BLaER1 (cell line): ENCODE results near the gene RASAL2.

ENCODE experiments used
- H3K27ac ChIP-seq: shearing (Covaris generic); formaldehyde crosslinking; 2 replicates; pipeline ENCODE4 v1.8.1; 2022
- H3K27me3 ChIP-seq: shearing (Covaris generic); formaldehyde crosslinking; 2 replicates; pipeline ENCODE4 v1.8.1; 2022
- H3K36me3 ChIP-seq: shearing (Covaris generic); formaldehyde crosslinking; 2 replicates; pipeline ENCODE4 v1.8.1; 2022
- H3K4me1 ChIP-seq: shearing (Covaris generic); formaldehyde crosslinking; 2 replicates; pipeline ENCODE4 v1.8.1; 2022
- H3K4me2 ChIP-seq: shearing (Covaris generic); formaldehyde crosslinking; 2 replicates; pipeline ENCODE4 v1.8.1; 2022
- H3K4me3 ChIP-seq: shearing (Covaris generic); formaldehyde crosslinking; 2 replicates; pipeline ENCODE4 v1.8.1; 2022
- H3K9ac ChIP-seq: shearing (Covaris generic); formaldehyde crosslinking; 2 replicates; pipeline ENCODE4 v1.8.1; 2022
- H3K9me3 ChIP-seq: shearing (Covaris generic); formaldehyde crosslinking; 2 replicates; pipeline ENCODE4 v1.8.1; 2022
- H4K20me1 ChIP-seq: shearing (Covaris generic); formaldehyde crosslinking; 2 replicates; pipeline ENCODE4 v1.8.1; 2022
- Cebpa-rat ChIP-seq: shearing (Covaris generic); IDR thresholded peaks from 2 replicates; pipeline ENCODE4 v1.8.1; 2022

Gene RASAL2

DNA sequence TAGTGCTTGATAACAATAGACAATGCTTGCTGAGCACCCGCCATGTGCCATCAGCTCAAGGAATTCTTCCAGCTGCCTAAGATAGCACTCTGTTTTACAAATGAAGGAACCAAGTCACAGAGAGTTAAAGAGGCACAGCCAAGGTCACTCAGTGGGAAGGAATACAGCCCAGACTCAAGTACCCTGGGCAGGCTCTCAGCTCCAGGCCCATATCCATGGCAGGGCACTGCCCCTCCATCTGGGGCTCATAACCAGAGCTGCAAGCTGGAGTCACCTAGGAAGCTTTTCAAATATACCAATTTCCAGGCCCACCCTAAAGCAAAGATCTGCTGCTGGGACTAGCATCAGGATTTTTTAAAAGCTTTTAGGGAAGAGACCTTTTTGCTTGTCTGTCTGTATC is 401.3 kb downstream of the RASAL2 start:
- no peak overlapping the region for H3K4me3 ChIP-seq
- H3K4me2 ChIP-seq, result peak overlapping the region; percentile 57
- no peaks in the 10 kb centered on the region for H3K36me3 ChIP-seq
- no peak overlapping the region for H3K9ac ChIP-seq
- H3K4me1 ChIP-seq, result peaks cover 39% of the 10 kb centered on the region
- no peaks in the 10 kb centered on the region for H3K27me3 ChIP-seq
- peak overlapping the region; percentile 65 for H3K27ac ChIP-seq
- no peaks in the 10 kb centered on the region for H4K20me1 ChIP-seq
- TF ChIP-seq Cebpa-rat, result no peak
- no peaks in the 10 kb centered on the region for H3K9me3 ChIP-seq

DNA sequence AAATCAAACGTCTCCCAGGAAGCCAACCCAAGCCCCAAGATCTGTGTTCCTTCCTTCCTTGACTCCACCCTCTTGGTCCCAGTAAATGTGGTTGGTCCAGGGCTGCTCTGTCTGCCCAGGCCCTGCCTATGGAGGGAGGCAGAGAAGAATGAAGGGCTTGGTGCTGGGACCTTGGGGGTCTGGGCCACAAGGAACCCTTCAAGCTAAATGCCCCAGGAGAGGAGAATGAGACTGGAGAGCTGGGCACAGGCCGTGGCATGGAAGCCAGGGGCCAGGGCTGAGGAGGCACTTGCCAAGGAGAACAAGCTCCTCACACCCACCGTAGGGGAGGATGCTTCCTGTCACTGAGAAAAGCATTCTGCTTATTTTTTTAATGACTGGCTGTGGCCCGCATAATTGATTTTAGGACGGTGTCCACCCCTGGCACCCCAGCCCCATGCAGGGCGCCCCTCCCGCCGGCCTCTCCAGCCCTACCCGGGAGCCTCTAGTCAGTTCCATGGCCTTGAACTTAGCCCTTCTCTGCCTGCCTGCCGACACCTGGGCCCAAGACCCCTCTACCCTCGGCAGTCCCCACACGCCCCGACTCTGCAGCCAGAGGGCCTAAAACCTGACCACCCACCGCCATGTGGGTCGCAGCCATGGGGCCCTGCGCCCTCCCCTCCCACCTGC is 402.0 kb downstream of the RASAL2 start:
- Histone ChIP-seq H3K27ac (peak overlapping the region; percentile 65), H4K20me1 (no peaks in the 10 kb centered on the region), H3K27me3 (no peaks in the 10 kb centered on the region), H3K4me1 (peaks cover 39% of the 10 kb centered on the region), H3K4me3 (no peak overlapping the region), H3K9ac (no peak overlapping the region), H3K36me3 (no peaks in the 10 kb centered on the region), H3K9me3 (no peaks in the 10 kb centered on the region), H3K4me2 (peak overlapping the region; percentile 57)
- no peak for TF ChIP-seq Cebpa-rat

DNA sequence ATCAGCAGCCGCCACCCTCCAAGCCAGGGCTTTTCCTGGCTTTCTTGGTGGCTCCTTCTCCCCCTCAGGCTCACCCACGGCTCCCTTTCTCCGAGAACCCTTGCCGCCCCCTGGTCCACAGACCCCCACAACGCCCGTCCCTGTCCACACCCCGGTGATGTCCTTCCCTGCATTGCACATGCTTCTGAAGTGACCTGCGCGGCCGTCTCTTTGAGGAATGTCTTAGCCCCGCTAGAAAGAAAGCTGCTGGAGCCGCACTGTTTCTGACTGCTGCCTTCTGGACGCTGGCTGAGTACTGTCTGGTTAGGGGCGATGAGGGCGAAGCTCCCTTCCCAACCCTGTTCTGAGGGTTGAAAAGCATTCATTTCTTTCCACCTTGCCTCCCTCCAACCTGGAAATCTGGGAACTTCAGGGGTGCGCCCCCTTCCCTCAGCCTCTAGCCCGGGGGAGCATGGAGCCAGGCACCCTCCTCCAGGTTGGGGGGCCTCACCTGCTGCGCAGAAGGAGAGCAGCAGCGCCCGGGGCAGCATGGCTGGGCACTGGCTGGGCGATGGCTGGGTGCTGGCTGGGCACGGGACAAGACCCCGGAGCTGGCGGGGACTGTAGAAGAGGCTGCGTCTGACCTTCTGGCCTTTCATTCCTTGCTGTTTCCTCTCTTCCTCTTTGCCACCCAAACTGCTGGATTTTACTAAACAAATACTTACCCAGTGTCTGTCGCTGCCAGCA is 402.7 kb downstream of the RASAL2 start, which contains the start of gene CLEC20A:
TSS of gene CLEC20A (minus strand) at position 555 of the 726 bp plus-strand sequence. CDS start at position 530, 25 bp downstream.
- Histone ChIP-seq H3K4me2 (peak within 1 kb of the TSS; percentile 57), H4K20me1 (no peaks in the 10 kb centered on the region), H3K27ac (peak within 1 kb of the TSS; percentile 65), H3K36me3 (no peaks in the 10 kb centered on the region), H3K4me1 (peaks cover 39% of the 10 kb centered on the region), H3K27me3 (no peaks in the 10 kb centered on the region), H3K9me3 (no peaks in the 10 kb centered on the region), H3K9ac (no peak within 1 kb of the TSS; the same call in 1 of the 2 replicates), H3K4me3 (no peak within 1 kb of the TSS)
- TF ChIP-seq Cebpa-rat, result no peak

DNA sequence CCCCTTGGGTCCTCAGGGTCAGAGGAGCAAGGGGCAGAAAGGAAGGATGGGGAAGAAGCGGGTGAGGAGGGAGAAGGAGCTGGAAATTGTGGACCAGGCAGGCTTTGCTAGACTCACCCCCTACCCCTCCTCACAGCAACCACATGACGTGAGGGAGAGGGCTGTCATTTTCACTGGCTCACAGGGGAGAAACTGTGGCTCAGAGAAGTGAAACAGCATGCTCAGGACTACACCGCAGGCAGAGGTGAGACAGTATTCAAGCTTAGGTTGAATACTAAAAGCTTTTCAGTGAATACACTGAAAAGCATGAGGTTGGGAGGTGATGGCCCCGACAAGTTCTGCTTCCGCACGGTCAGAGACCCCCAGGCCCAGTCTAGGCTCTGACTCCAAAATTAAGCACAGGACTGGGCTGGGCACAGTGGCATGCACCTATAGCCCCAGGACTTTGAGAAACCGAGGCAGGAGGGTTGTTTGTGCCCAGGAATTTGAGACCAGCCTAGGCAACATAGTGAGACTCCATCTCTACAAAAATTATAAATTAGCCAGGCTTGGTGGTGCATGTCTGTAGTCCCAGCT is 404.1 kb downstream of the RASAL2 start:
- Histone ChIP-seq H4K20me1 (no peaks in the 10 kb centered on the region), H3K27ac (0 out of 2 replicates have a peak overlapping the region, but pooled peaks have one; percentile 19), H3K4me2 (peak overlapping the region; percentile 8; the same call in 1 of the 2 replicates), H3K9ac (no peak overlapping the region; the same call in 1 of the 2 replicates), H3K4me1 (peaks cover 39% of the 10 kb centered on the region), H3K27me3 (no peaks in the 10 kb centered on the region), H3K9me3 (no peaks in the 10 kb centered on the region), H3K4me3 (no peak overlapping the region), H3K36me3 (no peaks in the 10 kb centered on the region)
- no peak for TF ChIP-seq Cebpa-rat

DNA sequence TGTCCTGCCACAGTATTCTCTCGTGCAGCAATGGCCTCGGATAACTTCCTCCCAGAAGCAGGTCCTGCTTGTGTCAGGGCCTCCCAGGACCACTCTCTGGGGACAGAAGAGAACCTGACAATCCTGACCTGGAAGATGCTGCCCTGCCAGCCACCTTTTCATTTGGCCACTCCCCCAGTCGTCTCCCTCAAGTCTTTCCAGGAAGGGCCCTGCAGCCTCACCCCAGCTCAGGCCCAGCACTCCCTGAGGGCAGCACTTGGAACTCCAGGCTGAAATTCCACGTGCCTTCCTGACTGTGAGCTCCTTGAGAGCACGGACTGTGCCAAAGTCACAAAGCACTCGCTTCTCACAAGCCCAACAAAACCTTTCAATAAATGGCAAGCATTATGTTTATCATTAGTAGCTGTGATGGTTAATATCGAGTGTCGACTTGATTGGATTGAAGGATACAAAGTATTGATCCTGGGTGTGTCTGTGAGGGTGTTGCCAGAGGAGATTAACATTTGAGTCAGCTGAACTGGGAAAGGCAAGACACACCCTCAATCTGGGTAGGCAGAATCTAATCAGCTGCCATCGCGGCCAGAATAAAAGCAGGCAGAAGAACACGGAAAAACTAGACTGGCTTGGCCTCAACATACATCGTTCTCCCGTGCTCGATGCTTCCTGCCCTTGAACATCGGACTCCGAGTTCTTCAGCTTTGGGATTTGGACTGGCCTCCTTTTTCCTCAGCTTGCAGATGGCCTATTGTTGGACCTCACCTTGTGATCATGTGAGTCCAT is 405.2 kb downstream of the RASAL2 start:
- peak overlapping the region; percentile 6 for H3K4me2 ChIP-seq
- H3K9ac ChIP-seq, result no peak overlapping the region
- no peaks in the 10 kb centered on the region for H3K27me3 ChIP-seq
- H3K9me3 ChIP-seq, result no peaks in the 10 kb centered on the region
- no peak overlapping the region for H3K4me3 ChIP-seq
- no peak for TF ChIP-seq Cebpa-rat
- peak overlapping the region; percentile 1; the same call in 1 of the 2 replicates for H3K27ac ChIP-seq
- no peaks in the 10 kb centered on the region for H4K20me1 ChIP-seq
- peaks cover 39% of the 10 kb centered on the region for H3K4me1 ChIP-seq
- no peaks in the 10 kb centered on the region for H3K36me3 ChIP-seq

DNA sequence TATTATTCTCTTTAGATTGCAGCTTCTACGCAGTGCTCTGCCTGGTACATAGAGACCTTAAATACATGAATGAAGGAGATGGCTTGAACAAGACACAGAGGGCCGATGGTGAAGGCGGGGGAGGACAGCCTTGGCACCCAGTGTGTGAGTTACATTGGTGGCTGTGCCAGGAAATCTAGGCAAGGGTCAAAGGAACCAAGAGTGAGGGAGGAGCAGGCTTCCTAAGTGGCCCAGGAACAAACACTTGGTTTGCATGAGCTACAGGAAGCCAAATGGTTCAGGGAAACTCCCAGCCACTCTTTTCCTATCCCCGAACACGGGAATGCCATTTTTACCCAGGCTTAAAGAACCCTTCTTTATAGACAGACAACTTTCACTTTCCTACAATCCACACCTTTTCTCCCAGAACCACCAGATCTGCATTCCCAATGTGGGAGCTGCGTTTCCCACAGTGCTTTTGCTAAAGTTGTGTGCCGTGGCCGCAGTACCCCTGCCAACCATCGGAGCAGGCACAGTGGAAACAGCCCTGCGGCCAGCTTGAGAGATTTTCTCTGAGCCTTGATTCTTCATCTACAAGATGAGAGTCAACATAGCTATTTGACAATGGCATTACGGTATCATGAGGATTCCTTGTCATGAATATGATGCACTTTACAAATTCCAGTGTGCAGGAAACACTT is 406.3 kb downstream of the RASAL2 start:
- Histone ChIP-seq H3K27ac (no peak overlapping the region), H3K4me1 (peaks cover 27% of the 10 kb centered on the region), H4K20me1 (no peaks in the 10 kb centered on the region), H3K27me3 (no peaks in the 10 kb centered on the region), H3K9me3 (no peaks in the 10 kb centered on the region), H3K4me3 (no peak overlapping the region), H3K36me3 (no peaks in the 10 kb centered on the region), H3K9ac (no peak overlapping the region), H3K4me2 (no peak overlapping the region)
- TF ChIP-seq Cebpa-rat, result no peak

DNA sequence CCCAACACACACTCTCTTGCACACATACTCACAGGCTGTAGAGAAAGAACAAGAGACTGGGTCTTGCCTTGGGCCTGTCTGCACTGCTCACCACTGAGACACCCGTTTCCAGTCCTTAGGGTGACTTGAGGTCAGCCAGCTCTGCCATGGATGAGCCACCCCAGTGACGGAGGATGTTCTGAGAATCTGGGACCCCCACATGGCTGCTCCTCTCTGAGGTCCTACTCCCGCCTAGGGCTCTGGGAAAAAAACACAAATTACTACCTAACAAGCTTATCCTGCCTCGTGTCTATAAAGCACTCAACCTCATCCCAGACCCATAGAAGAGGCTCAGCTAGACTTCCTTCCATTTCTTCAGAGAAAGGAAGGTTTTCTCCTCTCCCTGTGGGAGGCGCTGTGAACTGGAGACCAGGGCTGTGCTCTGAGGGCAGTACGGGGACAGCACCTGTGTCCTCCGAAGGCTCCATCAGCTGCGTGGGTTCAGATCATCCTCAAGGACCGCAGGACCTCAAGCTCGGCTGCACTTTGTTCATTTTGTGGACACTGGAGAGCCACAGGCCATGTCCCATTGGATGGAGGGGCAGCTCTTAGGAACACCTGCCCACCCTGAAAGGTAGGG is 407.1 kb downstream of the RASAL2 start:
- no peak for TF ChIP-seq Cebpa-rat
- no peaks in the 10 kb centered on the region for H3K27me3 ChIP-seq
- no peak overlapping the region for H3K4me3 ChIP-seq
- H3K27ac ChIP-seq, result no peak overlapping the region
- no peaks in the 10 kb centered on the region for H3K9me3 ChIP-seq
- H4K20me1 ChIP-seq, result no peaks in the 10 kb centered on the region
- H3K36me3 ChIP-seq, result no peaks in the 10 kb centered on the region
- no peak overlapping the region for H3K4me2 ChIP-seq
- no peak overlapping the region for H3K9ac ChIP-seq
- peaks cover 23% of the 10 kb centered on the region for H3K4me1 ChIP-seq

DNA sequence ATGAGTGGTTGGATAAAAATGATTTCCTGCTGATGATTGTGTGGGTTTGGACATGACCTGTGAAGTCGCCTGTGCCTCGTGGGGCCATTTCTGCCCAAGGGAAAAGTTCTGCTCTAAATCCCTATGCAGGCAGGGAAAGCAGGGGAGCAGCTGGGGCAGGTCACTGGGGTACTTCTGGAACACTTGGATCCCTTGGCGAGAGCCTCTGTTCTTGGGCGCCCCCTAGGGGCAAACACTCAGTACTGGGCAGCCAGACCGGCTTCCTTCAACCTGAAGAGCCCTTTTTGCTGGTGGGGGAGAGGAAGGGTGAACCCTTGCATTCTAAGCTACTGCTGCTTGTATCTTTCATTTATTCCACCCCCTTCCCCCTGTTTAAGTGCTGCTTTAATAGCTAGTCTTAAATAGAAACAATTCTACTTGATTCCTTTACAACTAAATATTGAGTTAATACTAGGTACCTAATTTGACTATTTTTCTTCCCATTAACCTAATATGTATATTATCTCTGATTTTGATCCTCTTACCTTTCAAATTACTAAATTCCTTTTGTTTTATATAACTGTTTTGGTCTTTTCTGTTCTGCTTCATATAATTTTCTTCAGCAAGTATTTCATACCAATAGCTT is 407.9 kb downstream of the RASAL2 start:
- H4K20me1 ChIP-seq, result no peaks in the 10 kb centered on the region
- H3K27me3 ChIP-seq, result no peaks in the 10 kb centered on the region
- TF ChIP-seq Cebpa-rat, result no peak
- no peaks in the 10 kb centered on the region for H3K9me3 ChIP-seq
- H3K27ac ChIP-seq, result no peak overlapping the region
- H3K4me1 ChIP-seq, result peaks cover 28% of the 10 kb centered on the region
- no peak overlapping the region for H3K4me3 ChIP-seq
- no peak overlapping the region for H3K4me2 ChIP-seq
- no peak overlapping the region for H3K9ac ChIP-seq
- H3K36me3 ChIP-seq, result no peaks in the 10 kb centered on the region
